Liver (tissue), 9 donors: ENCODE measurements around the gene RIIAD1. TPM values are rescaled to one million over a fixed set of nuclear protein-coding genes. Genes with fewer than 3 reads are reported as not detected.
"Not testable (repeated sequence)": the region's sequence is repeated elsewhere in the genome, so short reads cannot be mapped to it uniquely, and the experiment has no call there.

Source experiments
- DNase-seq: peaks from one replicate; pipeline ENCODE4 v3.0.0-alpha.2; 2017; ENCODE audit warnings: low spot score
- H3K27ac ChIP-seq, 2 donors: one replicate each; pipeline ENCODE4 v1.7.0; 2013; ENCODE audit warnings: inconsistent platforms in 2 of 2, low read length in 2 of 2, control low read depth in 1 of 2, low read depth in 1 of 2, mild to moderate bottlenecking in 1 of 2
- H3K27me3 ChIP-seq, 4 donors: one replicate each; pipeline versions ENCODE4 v1.6.1 to v1.7.0; 2013; ENCODE audit warnings: low read length in 3 of 4, inconsistent platforms in 1 of 4, mild to moderate bottlenecking in 1 of 4, moderate library complexity in 1 of 4; ENCODE audit not compliant: control insufficient read depth in 4 of 4, insufficient read depth in 4 of 4
- H3K36me3 ChIP-seq, 4 donors: one replicate each; pipeline versions ENCODE4 v1.6.1 to v1.7.0; 2013; ENCODE audit warnings: low read length in 3 of 4, mild to moderate bottlenecking in 3 of 4, low read depth in 1 of 4, moderate library complexity in 1 of 4; ENCODE audit not compliant: control insufficient read depth in 4 of 4, insufficient read depth in 3 of 4
- H3K4me1 ChIP-seq, 4 donors: one replicate each; pipeline versions ENCODE4 v1.6.1 to v1.7.0; 2013; ENCODE audit warnings: low read length in 3 of 4, mild to moderate bottlenecking in 3 of 4, moderate library complexity in 1 of 4; ENCODE audit not compliant: control insufficient read depth in 4 of 4, insufficient read depth in 4 of 4
- H3K4me3 ChIP-seq, 3 donors: one replicate each; pipeline versions ENCODE4 v1.6.1 to v1.7.0; 2013; ENCODE audit warnings: low read length in 3 of 3, control low read depth in 1 of 3, low read depth in 1 of 3, mild to moderate bottlenecking in 1 of 3
- H3K9ac ChIP-seq, 2 donors: one replicate each; pipeline ENCODE4 v1.7.0; 2013; ENCODE audit warnings: low read length in 2 of 2, mild to moderate bottlenecking in 2 of 2, moderate library complexity in 2 of 2, control low read depth in 1 of 2, low read depth in 1 of 2
- H3K9me3 ChIP-seq, 4 donors: one replicate each; pipeline versions ENCODE4 v1.6.1 to v1.7.0; 2013; ENCODE audit warnings: low read length in 3 of 4; ENCODE audit not compliant: control insufficient read depth in 4 of 4
- EGR1 ChIP-seq, 2 donors: IDR thresholded peaks; 2 replicates each; pipeline ENCODE4 v1.6.1; 2016 to 2018; ENCODE audit warnings: antibody characterized with exemption in 2 of 2, low read depth in 2 of 2
- FOXA1 ChIP-seq: IDR thresholded peaks from 2 replicates; pipeline ENCODE4 v1.6.1; 2016; ENCODE audit warnings: antibody characterized with exemption
- GABPA ChIP-seq, 2 donors: IDR thresholded peaks in 1 of 2; conservative IDR thresholded peaks in 1 of 2; 2 replicates each; pipeline ENCODE4 v1.6.1; 2016; ENCODE audit warnings: antibody characterized with exemption in 2 of 2, mild to moderate bottlenecking in 1 of 2, moderate library complexity in 1 of 2
- HNF4A ChIP-seq, 2 donors: conservative IDR thresholded peaks; 2 replicates each; pipeline ENCODE4 v1.6.1; 2016; ENCODE audit warnings: antibody characterized with exemption in 2 of 2, mild to moderate bottlenecking in 2 of 2
- NR2F2 ChIP-seq: IDR thresholded peaks from 2 replicates; pipeline ENCODE4 v1.6.1; 2016; ENCODE audit warnings: antibody characterized with exemption
- RXRA ChIP-seq, 2 donors: IDR thresholded peaks; 2 replicates each; pipeline ENCODE4 v1.6.1; 2017 to 2018; ENCODE audit warnings: antibody characterized with exemption in 2 of 2, mild to moderate bottlenecking in 1 of 2
- TAF1 ChIP-seq: conservative IDR thresholded peaks from 2 replicates; pipeline ENCODE4 v1.6.1; 2016; ENCODE audit warnings: antibody characterized with exemption, mild to moderate bottlenecking
- YY1 ChIP-seq: IDR thresholded peaks from 2 replicates; pipeline ENCODE4 v1.6.1; 2016; ENCODE audit warnings: antibody characterized with exemption, mild to moderate bottlenecking
- WGBS: extraction: QIAGEN DNeasy Blood & Tissue Kit; methylation state at CpG from one replicate; pipeline ENCODE4 v1.1.7; 2013; 5-methylcytosine and 5-hydroxymethylcytosine counted together
- polyA plus RNA-seq, 2 donors: library from polyadenylated mRNA; stranded (reverse) in 1 of 2; unstranded in 1 of 2; fragments of 200-250 nt in 1 of 2; fragments of >200 nt in 1 of 2; fragmentation: Nextera tagmentation in 1 of 2; extraction: Ambion mirVana in 1 of 2; gene quantifications; one replicate each; pipeline versions ENCODE4 v1.2.1 to v1.2.3, GENCODE V29; 2013 to 2015
- total RNA-seq, 2 donors: library from RNA; depleted of rRNA; stranded (reverse); fragments of >200 nt; gene quantifications; one replicate each; pipeline ENCODE4 v1.2.3, GENCODE V29; 2014
- TF ChIP-seq, protein P1 (sequence below): IDR thresholded peaks from 2 replicates; pipeline ENCODE4 v1.6.1; 2016; ENCODE audit warnings: antibody characterized with exemption
- TF ChIP-seq, protein P2 (sequence below): IDR thresholded peaks from 2 replicates; pipeline ENCODE4 v1.6.1; 2016; ENCODE audit warnings: antibody characterized with exemption
- donor health status: healthy.
- donor health status: healthy.
- donor health status: healthy.
- donor health status: healthy.
- donor health status: healthy.

The RIIAD1 gene
- total and polyA plus RNA-seq, 4 donors, result not detected

DNA sequence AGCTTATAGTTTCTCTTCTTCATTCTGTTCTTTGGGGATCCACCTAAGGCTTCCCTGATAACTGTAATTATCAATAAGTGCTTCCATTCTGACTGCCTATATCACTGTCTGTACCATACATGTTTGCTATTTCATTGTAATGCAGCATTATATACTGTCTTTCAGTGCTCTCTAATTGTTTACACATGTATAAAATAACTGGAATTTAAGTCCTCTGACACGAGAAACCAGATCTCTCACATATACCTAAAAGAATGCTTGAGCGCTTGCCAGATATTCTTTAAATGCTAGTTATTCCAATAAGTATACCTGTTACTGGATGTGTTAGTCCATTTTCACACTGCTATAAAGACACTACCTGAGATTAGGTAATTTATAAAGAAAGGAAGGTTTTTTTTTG is 39.4 kb upstream of the RIIAD1 start:
- Histone ChIP-seq H3K9me3 (no peaks in the 10 kb centered on the region), H3K27me3 (no peaks in the 10 kb centered on the region), H3K27ac (no peak overlapping the region), H3K4me3 (no peak overlapping the region), H3K9ac (no peak overlapping the region), H3K4me1 (no peaks in the 10 kb centered on the region), H3K36me3 (peaks cover 0 to 14% (median 3%) of the 10 kb centered on the region in 4 donors)
- 96% methylated on average over 2 of the region's 2 CpGs for WGBS
- no peak for DNase-seq
- TF ChIP-seq EGR1 (IDR thresholded peaks at IDR 0.05; ENCODE audit: low read depth in 2 of 2), result no peak
- TF ChIP-seq, protein P1, sequence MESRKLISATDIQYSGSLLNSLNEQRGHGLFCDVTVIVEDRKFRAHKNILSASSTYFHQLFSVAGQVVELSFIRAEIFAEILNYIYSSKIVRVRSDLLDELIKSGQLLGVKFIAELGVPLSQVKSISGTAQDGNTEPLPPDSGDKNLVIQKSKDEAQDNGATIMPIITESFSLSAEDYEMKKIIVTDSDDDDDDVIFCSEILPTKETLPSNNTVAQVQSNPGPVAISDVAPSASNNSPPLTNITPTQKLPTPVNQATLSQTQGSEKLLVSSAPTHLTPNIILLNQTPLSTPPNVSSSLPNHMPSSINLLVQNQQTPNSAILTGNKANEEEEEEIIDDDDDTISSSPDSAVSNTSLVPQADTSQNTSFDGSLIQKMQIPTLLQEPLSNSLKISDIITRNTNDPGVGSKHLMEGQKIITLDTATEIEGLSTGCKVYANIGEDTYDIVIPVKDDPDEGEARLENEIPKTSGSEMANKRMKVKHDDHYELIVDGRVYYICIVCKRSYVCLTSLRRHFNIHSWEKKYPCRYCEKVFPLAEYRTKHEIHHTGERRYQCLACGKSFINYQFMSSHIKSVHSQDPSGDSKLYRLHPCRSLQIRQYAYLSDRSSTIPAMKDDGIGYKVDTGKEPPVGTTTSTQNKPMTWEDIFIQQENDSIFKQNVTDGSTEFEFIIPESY, result no peak
- TF ChIP-seq TAF1, result no peak
- no peak for TF ChIP-seq RXRA (IDR thresholded peaks at IDR 0.05)

DNA sequence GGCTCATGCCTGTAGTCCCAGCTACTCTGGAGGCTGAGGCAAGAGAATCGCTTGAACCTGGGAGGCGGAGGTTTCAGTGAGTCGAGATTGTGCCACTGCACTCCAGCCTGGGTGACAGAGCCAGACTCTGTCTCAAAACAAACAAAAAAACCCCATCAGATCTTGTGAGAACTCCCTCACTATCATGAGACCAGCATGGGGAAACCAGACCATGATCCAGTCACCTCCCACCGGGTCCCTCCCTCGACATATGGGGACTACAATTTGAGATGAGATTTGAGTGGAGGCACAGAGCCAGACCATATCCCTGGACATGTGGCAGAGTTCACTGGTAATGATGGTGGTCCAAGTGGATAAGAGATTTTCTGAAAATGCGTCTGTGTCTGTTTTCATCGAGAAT is 38.4 kb upstream of the RIIAD1 start:
- H3K27me3 ChIP-seq, H3K27ac ChIP-seq, DNase-seq, H3K4me3 ChIP-seq, H3K4me1 ChIP-seq, H3K9me3 ChIP-seq, H3K9ac ChIP-seq: not testable (repeated sequence)
- peaks cover 0 to 14% (median 3%) of the 10 kb centered on the region in 4 donors for H3K36me3 ChIP-seq
- WGBS, result 96% methylated on average over 7 of the region's 7 CpGs

DNA sequence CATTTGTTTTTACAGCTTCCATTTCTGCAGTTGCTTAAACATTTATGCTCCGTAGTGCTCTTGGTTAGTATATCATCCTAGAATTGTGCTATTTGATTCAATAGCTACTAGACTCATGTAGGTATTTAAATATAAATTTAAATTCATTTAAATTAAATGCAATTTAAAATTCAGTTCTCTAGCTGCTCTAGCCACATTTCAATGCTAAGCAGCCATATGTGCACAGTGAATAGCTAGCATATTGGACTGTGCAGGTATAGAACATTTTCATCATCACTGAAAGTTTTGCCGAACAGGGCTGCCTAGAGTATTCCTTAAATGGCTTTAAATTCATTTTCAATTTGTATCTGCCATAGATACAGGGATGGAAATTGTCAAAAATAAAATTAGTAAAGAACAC is 37.2 kb upstream of the RIIAD1 start:
- Histone ChIP-seq H3K9ac (no peak overlapping the region), H3K9me3 (no peaks in the 10 kb centered on the region), H3K4me1 (peaks cover 0 to 5% (median 1%) of the 10 kb centered on the region in 4 donors), H3K4me3 (no peak overlapping the region), H3K27me3 (no peaks in the 10 kb centered on the region), H3K36me3 (peaks cover 0 to 9% (median 1%) of the 10 kb centered on the region in 4 donors), H3K27ac (no peak overlapping the region)
- 96% methylated on average over 2 of the region's 2 CpGs for WGBS
- TF ChIP-seq EGR1 (IDR thresholded peaks at IDR 0.05; ENCODE audit: low read depth in 2 of 2) (no peak), TAF1 (no peak), GABPA (IDR thresholded peaks at IDR 0.05 in 1 of 2, conservative IDR thresholded peaks at IDR 0.05 in 1 of 2) (no peak), HNF4A (conservative IDR thresholded peaks at IDR 0.05) (no peak), FOXA1 (no peak), NR2F2 (no peak), YY1 (no peak)
- TF ChIP-seq, protein P2, sequence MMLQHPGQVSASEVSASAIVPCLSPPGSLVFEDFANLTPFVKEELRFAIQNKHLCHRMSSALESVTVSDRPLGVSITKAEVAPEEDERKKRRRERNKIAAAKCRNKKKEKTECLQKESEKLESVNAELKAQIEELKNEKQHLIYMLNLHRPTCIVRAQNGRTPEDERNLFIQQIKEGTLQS, result no peak
- TF ChIP-seq, protein P1, result no peak
- DNase-seq, result no peak
